Measurements from ENCODE around the gene SLC4A3.

GRCh38 chr2:219595256-219595655, 32.2 kb upstream of the SLC4A3 start:
- TF ChIP-seq CTCF (conservative IDR thresholded peaks at IDR 0.05; ENCODE audit: low read depth, low read length) = no peak
- no peak for TF ChIP-seq EZH2phosphoT487 (IDR thresholded peaks at IDR 0.05; ENCODE audit: borderline replicate concordance, low read length)
- no peak for TF ChIP-seq EZH2 (IDR thresholded peaks at IDR 0.05; ENCODE audit: low read length, unreplicated experiment)
